ENCODE data around the gene MPZL2.

MPZL2 gene

DNA sequence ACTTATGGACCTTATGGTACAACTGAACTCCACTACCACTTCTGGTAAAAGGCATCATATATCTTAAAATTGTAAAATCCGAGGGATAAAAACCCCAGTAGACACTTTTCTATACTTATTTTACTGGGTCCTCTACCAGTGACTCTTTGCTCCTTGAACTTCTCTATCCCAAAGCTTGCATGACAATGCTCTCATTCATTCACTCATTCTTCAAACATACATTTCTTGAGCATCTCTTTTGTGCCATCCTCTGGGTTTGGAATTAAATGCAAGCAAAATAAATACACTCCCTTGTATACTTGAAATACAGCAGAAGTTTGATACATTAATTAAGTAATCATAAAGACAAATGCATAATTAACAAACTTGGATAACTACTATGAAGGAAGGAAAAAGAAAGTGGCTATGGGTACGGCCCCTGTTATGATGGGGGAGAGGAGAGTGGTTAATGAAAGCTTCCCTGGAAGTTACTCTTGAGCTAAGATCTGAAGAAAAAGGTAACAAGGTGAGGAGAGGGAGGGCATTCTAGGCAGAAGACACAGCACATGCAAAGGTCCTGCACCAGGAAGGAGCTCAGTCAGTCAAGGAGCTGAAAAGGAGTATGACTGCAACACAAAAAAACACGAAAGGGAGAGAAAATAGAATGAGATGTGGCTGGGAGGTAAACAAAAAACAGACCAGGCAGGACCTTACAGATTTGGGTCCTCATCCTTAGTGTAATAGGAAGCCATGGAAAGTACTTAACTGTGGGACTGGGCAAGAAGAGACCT, 19.9 kb downstream of the MPZL2 start:
- no peak overlapping the region for H3K9ac ChIP-seq (ENCODE audit: low read depth, low read length, poor library complexity, severe bottlenecking)
- no peaks in the 10 kb centered on the region for H3K9me3 ChIP-seq (ENCODE audit: insufficient read depth, low read depth, low read length)
- H3K9me2 ChIP-seq (replicated peaks; ENCODE audit: low read depth, low read length) = no peaks in the 10 kb centered on the region
- H3K27me3 ChIP-seq (ENCODE audit: insufficient read depth, low read length, poor library complexity, severe bottlenecking) = peaks cover 33% of the 10 kb centered on the region
- H3F3A ChIP-seq (ENCODE audit: low read depth) = no peaks in the 10 kb centered on the region
- peaks cover 29% of the 10 kb centered on the region for H3K4me1 ChIP-seq (ENCODE audit: insufficient read depth, low read length, poor library complexity, severe bottlenecking)
- TF ChIP-seq CTCF (conservative IDR thresholded peaks at IDR 0.05; ENCODE audit: low read length) (no peak), EZH2phosphoT487 (IDR thresholded peaks at IDR 0.05; ENCODE audit: borderline replicate concordance) (no peak)
- H3K4me3 ChIP-seq (ENCODE audit: low read length, poor library complexity, severe bottlenecking) = no peak overlapping the region
- no peak overlapping the region for H3K4me2 ChIP-seq (ENCODE audit: low read depth, low read length, poor library complexity, severe bottlenecking)
- H3K36me3 ChIP-seq (ENCODE audit: insufficient read depth, low read length) = no peaks in the 10 kb centered on the region
- no peak overlapping the region for H2AFZ ChIP-seq (ENCODE audit: low read length)
- no peaks in the 10 kb centered on the region for H4K20me1 ChIP-seq (ENCODE audit: insufficient read depth, low read length, poor library complexity, severe bottlenecking)
- H3K79me2 ChIP-seq (ENCODE audit: insufficient read depth, low read length) = no peaks in the 10 kb centered on the region

- Histone ChIP-seq H2AFZ (ENCODE audit: low read length) (no peak overlapping the region), H3K9ac (ENCODE audit: low read depth, low read length, poor library complexity, severe bottlenecking) (no peak overlapping the region), H3K9me3 (ENCODE audit: insufficient read depth, low read depth, low read length) (no peaks in the 10 kb centered on the region), H3K36me3 (ENCODE audit: insufficient read depth, low read length) (no peaks in the 10 kb centered on the region), H3K79me2 (ENCODE audit: insufficient read depth, low read length) (no peaks in the 10 kb centered on the region), H3K27me3 (ENCODE audit: insufficient read depth, low read length, poor library complexity, severe bottlenecking) (peaks cover 22% of the 10 kb centered on the region), H3K4me2 (ENCODE audit: low read depth, low read length, poor library complexity, severe bottlenecking) (no peak overlapping the region), H4K20me1 (ENCODE audit: insufficient read depth, low read length, poor library complexity, severe bottlenecking) (no peaks in the 10 kb centered on the region), H3F3A (ENCODE audit: low read depth) (no peaks in the 10 kb centered on the region), H3K9me2 (replicated peaks; ENCODE audit: low read depth, low read length) (no peaks in the 10 kb centered on the region), H3K4me3 (ENCODE audit: low read length, poor library complexity, severe bottlenecking) (no peak overlapping the region), H3K4me1 (ENCODE audit: insufficient read depth, low read length, poor library complexity, severe bottlenecking) (peaks cover 39% of the 10 kb centered on the region)
- TF ChIP-seq CTCF (conservative IDR thresholded peaks at IDR 0.05; ENCODE audit: low read length) = no peak
- TF ChIP-seq EZH2phosphoT487 (IDR thresholded peaks at IDR 0.05; ENCODE audit: borderline replicate concordance) = no peak
These were observed 20.9 kb downstream of the MPZL2 start for GRCh38 chr11:118243161-118243560.

DNA sequence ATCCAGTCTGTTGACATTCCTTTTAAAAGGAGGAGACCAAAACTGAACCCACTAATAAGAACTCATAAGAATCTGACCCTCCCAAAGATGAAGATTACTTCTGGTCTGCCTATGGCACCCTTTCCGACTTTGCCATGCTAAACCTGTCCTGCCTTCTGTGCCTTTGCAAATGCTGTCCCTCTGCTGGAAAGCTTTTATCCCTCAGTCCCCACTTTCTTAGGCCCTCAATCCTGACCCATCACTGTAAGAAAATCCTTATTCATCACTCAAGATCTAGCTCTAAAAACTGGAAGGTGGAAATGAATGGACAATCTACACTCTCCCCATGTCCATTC, 22.4 kb downstream of the MPZL2 start:
- no peak overlapping the region for H3K9ac ChIP-seq (ENCODE audit: low read depth, low read length, poor library complexity, severe bottlenecking)
- peaks cover 39% of the 10 kb centered on the region for H3K4me1 ChIP-seq (ENCODE audit: insufficient read depth, low read length, poor library complexity, severe bottlenecking)
- H3K4me2 ChIP-seq (ENCODE audit: low read depth, low read length, poor library complexity, severe bottlenecking) = peak overlapping the region; percentile 48
- H3K9me2 ChIP-seq (replicated peaks; ENCODE audit: low read depth, low read length) = no peaks in the 10 kb centered on the region
- H3K4me3 ChIP-seq (ENCODE audit: low read length, poor library complexity, severe bottlenecking) = peak overlapping the region; percentile 32
- no peaks in the 10 kb centered on the region for H3F3A ChIP-seq (ENCODE audit: low read depth)
- H3K79me2 ChIP-seq (ENCODE audit: insufficient read depth, low read length) = no peaks in the 10 kb centered on the region
- H3K36me3 ChIP-seq (ENCODE audit: insufficient read depth, low read length) = no peaks in the 10 kb centered on the region
- TF ChIP-seq EZH2phosphoT487 (IDR thresholded peaks at IDR 0.05; ENCODE audit: borderline replicate concordance) = no peak
- H3K27me3 ChIP-seq (ENCODE audit: insufficient read depth, low read length, poor library complexity, severe bottlenecking) = peaks cover 8% of the 10 kb centered on the region
- no peaks in the 10 kb centered on the region for H4K20me1 ChIP-seq (ENCODE audit: insufficient read depth, low read length, poor library complexity, severe bottlenecking)
- H3K9me3 ChIP-seq (ENCODE audit: insufficient read depth, low read depth, low read length) = no peaks in the 10 kb centered on the region
- no peak overlapping the region for H2AFZ ChIP-seq (ENCODE audit: low read length)

All from Loucy (cell line).